Measurements from ENCODE around the gene GRK5.

DNA sequence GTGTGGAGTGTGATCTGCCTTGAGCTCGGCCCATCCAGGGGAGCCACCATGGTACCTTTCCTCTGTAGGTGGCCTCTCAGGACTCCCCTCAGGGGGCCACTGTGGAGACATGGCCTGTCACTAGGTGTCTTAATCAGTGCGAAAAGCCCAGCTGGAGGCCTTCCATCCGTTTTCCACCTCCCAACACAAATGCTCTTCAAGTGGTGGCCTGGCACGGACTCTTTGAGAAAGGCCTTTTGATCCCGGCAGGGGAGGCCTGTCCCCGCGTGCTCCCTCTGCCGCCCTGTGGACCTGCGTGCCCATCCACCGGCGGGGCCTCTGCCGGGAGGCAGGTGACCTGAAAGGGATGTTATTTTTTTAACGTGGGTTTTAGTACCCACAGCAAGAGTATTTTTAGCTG, 185.6 kb downstream of the GRK5 start:
- TF ChIP-seq CTCF (IDR thresholded peaks at IDR 0.05), result no peak
- TF ChIP-seq POLR2A (IDR thresholded peaks at IDR 0.05), result no peak

Measured in lower leg skin (tissue), 3 donors.